Gastrocnemius medialis (tissue), 4 donors: ENCODE data around the gene FN3KRP. TPM values are rescaled to one million over a fixed set of nuclear protein-coding genes. Genes with fewer than 3 reads are reported as not detected.

Experiments
- ATAC-seq, 2 donors: fragments of 150-250 bp; one replicate each; pipeline ENCODE4 v1.9.1; 2016
- DNase-seq, 2 donors: peaks; one replicate each; pipeline ENCODE4 v3.0.0-alpha.2; 2019
- H3K27ac ChIP-seq, 4 donors: fragments of 200-600 bp; sonication (generic); 1 replicate in 1 of 4; 2 replicates in 3 of 4; pipeline ENCODE4 v1.5.1; 2016 to 2018; ENCODE audit warnings: mild to moderate bottlenecking in 2 of 4, moderate library complexity in 1 of 4
- H3K27me3 ChIP-seq, 3 donors: fragments of 200-600 bp; sonication (generic) in 2 of 3; 1 replicate in 1 of 3; 2 replicates in 2 of 3; pipeline versions ENCODE4 v1.5.1 to v1.6.0; 2016 to 2019; ENCODE audit warnings: mild to moderate bottlenecking in 1 of 3, moderate library complexity in 1 of 3
- H3K36me3 ChIP-seq, 2 donors: fragments of 200-600 bp; sonication (generic) in 1 of 2; one replicate each; pipeline ENCODE4 v1.5.1; 2017 to 2018
- H3K4me1 ChIP-seq, 2 donors: fragments of 200-600 bp; sonication (generic) in 1 of 2; one replicate each; pipeline ENCODE4 v1.5.1; 2016 to 2017; ENCODE audit warnings: mild to moderate bottlenecking in 2 of 2
- H3K4me3 ChIP-seq, 4 donors: fragments of 200-600 bp; sonication (generic) in 3 of 4; 1 replicate in 1 of 4; 2 replicates in 3 of 4; pipeline ENCODE4 v1.5.1; 2016 to 2019; ENCODE audit warnings: mild to moderate bottlenecking in 2 of 4
- H3K9me3 ChIP-seq, 3 donors: fragments of 200-600 bp; sonication (generic) in 2 of 3; 1 replicate in 1 of 3; 2 replicates in 2 of 3; pipeline ENCODE4 v1.5.1; 2016 to 2019
- POLR2A ChIP-seq, 2 donors: fragments of 450-650 bp; IDR thresholded peaks; one replicate each; pipeline ENCODE4 v1.6.1; 2017; ENCODE audit warnings: antibody characterized with exemption in 2 of 2, mild to moderate bottlenecking in 2 of 2, moderate library complexity in 2 of 2
- in situ Hi-C, 4 donors: fragments of 200-750 bp; cut with MboI; loops; one replicate each; pipeline versions ENCODE4 v1.15.0 to v1.8.0; 2017; ENCODE audit warnings: low sequenced_read_pairs in 4 of 4
- intact Hi-C: fragments of 100-400 bp; cut with DNase I; formaldehyde crosslinking; loops from one replicate; pipeline ENCODE4 v1.15.1; 2023; ENCODE audit warnings: low total_unique reads
- total RNA-seq, 4 donors: library from RNA; depleted of rRNA; stranded (reverse); fragments of >200 nt; gene quantifications; one replicate each; pipeline versions ENCODE4 v1.1.0 to v1.2.3, GENCODE V29; 2016
- TF ChIP-seq, protein P1 (sequence below), 5 experiments: fragments of 450-650 bp in 3 of 5; fragments of 200-600 bp in 2 of 5; sonication (generic) in 2 of 5; IDR thresholded peaks in 4 of 5; conservative IDR thresholded peaks in 1 of 5; 1 replicate in 4 of 5; 2 replicates in 1 of 5; pipeline ENCODE4 v1.5.1; 2016 to 2019; ENCODE audit warnings: antibody characterized with exemption in 5 of 5, mild to moderate bottlenecking in 3 of 5, moderate library complexity in 3 of 5

Gene FN3KRP
- total RNA-seq, 4 donors from 2014 or later, result 2.3 to 7.9 (median 3.9) TPM

DNA sequence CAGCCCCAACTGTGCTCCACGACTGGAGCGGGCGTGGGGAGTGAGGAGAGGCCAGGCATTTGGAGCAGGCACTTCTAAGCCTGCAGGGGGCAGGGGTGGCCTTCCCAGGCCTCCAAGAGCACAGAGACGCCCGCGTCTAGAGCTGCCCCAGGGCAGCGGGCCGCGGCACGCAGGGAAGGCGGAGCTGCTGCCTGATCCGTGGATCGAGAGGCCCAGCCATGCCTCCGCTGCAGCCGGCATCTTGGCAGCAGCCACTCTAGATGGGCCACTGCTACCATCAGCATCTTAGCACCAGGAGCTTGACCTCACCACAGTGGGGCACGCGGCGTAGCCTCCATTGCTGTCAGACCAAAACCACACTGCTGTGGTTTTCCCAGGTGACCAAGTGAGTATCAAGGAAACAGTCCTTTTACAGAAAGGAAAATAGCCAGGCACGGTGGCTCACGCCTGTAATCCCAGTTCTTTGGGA lies 47.8 kb upstream of the FN3KRP start:
- ATAC-seq (peak; percentile 65 to 71), DNase-seq (peak in 1 of 2 donors; percentile 45)
- H3K36me3 ChIP-seq, result no peaks in the 10 kb centered on the region
- intact Hi-C loops, result loop anchor here (1.0 kb wide), 1 partner anchor 107 kb away; no protein-coding TSS in a partner anchor
- H3K27ac ChIP-seq, result peak overlapping the region in 2 of 4 donors; percentile 45 to 55
- no peaks in the 10 kb centered on the region for H3K9me3 ChIP-seq
- peaks cover 5 to 8% of the 10 kb centered on the region in 2 donors for H3K4me1 ChIP-seq
- no peaks in the 10 kb centered on the region for H3K27me3 ChIP-seq
- in situ Hi-C loops, result loop anchor here in 2 of 4 donors (25.0 kb wide), 1 partner anchor 94 kb away; the partner anchor contains the start of gene TBCD (in 2 of the 2)
- TF ChIP-seq, protein P1, sequence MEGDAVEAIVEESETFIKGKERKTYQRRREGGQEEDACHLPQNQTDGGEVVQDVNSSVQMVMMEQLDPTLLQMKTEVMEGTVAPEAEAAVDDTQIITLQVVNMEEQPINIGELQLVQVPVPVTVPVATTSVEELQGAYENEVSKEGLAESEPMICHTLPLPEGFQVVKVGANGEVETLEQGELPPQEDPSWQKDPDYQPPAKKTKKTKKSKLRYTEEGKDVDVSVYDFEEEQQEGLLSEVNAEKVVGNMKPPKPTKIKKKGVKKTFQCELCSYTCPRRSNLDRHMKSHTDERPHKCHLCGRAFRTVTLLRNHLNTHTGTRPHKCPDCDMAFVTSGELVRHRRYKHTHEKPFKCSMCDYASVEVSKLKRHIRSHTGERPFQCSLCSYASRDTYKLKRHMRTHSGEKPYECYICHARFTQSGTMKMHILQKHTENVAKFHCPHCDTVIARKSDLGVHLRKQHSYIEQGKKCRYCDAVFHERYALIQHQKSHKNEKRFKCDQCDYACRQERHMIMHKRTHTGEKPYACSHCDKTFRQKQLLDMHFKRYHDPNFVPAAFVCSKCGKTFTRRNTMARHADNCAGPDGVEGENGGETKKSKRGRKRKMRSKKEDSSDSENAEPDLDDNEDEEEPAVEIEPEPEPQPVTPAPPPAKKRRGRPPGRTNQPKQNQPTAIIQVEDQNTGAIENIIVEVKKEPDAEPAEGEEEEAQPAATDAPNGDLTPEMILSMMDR (IDR thresholded peaks at IDR 0.05 in 4 of 5, conservative IDR thresholded peaks at IDR 0.05 in 1 of 5), result peak; percentile 34 to 69 (median 52)
- no peak for TF ChIP-seq POLR2A (IDR thresholded peaks at IDR 0.05)
- no peak overlapping the region for H3K4me3 ChIP-seq

DNA sequence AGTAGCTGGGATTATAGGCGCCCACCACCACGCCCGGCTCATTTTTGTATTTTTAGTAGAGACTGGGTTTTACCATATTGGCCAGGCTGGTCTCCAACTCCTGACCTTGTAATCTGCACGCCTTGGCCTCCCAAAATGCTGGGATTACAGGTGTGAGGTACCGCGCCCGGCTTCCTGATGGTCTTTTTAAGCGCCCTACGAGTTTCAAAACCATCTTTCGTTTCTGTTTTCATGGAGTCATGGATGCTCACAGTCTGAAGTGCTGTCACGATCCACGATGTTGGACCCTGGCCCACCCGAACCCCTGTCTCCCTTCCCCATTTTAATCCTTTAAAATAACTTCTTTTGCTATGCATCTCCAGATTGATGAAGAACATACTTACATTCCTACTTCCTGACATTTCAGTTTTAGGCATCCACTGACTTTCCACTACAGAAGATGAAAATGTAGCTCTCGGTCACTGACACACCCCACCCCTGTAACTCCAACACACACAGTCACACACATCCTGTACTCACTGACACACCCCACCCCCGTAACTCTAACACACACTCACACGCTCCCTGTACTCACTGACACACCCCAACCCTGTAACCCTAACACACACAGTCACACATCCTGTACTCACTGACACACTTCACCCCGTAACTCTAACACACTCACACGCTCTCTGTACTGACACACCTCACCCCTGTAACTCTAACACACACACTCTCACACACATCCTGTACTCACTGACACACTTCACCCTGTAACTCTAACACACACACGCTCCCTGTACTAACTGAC lies 45.6 kb upstream of the FN3KRP start:
- Histone ChIP-seq H3K36me3 (no peaks in the 10 kb centered on the region), H3K27me3 (no peaks in the 10 kb centered on the region), H3K27ac (peak overlapping the region; percentile 55 to 69 (median 66)), H3K9me3 (no peaks in the 10 kb centered on the region), H3K4me1 (peaks cover 5 to 12% of the 10 kb centered on the region in 2 donors), H3K4me3 (no peak overlapping the region)
- intact Hi-C loops (no loop called here), in situ Hi-C loops (loop anchor here in 2 of 4 donors (25.0 kb wide), 1 partner anchor 91 kb away; the partner anchor contains the start of gene TBCD (in 2 of the 2))
- DNase-seq (no peak), ATAC-seq (no peak)
- TF ChIP-seq, protein P1 (IDR thresholded peaks at IDR 0.05 in 4 of 5, conservative IDR thresholded peaks at IDR 0.05 in 1 of 5), result no peak
- no peak for TF ChIP-seq POLR2A (IDR thresholded peaks at IDR 0.05)

DNA sequence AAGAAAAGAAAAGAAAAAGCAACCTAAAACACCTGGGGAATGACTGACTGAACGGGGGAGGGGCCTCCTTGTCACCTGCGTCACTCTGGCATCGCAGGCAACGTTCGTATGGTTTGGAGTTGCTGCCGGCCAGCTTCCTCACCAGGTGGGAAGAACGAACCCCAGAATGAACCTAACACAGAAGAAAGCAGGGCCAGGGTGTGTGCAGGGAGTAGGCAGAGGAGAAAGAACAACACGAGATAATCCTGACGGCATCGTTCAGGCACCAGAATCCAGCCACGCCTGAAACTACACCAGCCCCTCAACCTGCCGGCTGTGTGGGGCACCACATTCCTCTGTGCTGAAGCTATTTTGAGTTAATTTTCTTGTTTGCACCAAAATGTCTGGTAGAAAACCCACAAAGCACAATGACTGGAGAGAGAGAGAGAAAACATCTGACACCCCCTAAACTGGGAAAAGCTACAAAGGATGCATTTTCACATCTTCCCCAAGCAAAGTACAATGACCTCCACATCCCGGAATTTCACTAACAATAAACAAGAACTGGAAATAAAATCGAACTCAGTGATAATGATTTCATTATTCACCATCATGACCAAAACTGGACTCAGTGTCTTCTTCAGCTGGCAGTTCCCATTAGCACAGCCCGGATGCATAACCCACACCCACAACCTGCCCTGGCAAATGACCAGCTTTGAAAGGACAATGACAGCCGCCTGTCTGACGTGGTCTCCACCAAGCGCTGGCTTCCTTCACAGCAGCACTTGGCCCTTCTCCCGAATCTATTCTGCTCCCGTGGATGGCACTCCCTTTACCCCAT lies 41.6 kb upstream of the FN3KRP start:
- Histone ChIP-seq H3K4me3 (no peak overlapping the region), H3K36me3 (no peaks in the 10 kb centered on the region), H3K27me3 (no peaks in the 10 kb centered on the region), H3K9me3 (no peaks in the 10 kb centered on the region), H3K4me1 (peaks cover 3 to 8% of the 10 kb centered on the region in 2 donors), H3K27ac (peak overlapping the region in 1 of 4 donors; percentile 8)
- DNase-seq, result no peak
- in situ Hi-C loops (loop anchor here in 2 of 4 donors (25.0 kb wide), 1 partner anchor 87 kb away; the partner anchor contains the start of gene TBCD (in 2 of the 2)), intact Hi-C loops (no loop called here)
- TF ChIP-seq, protein P1 (IDR thresholded peaks at IDR 0.05 in 4 of 5, conservative IDR thresholded peaks at IDR 0.05 in 1 of 5), result no peak
- TF ChIP-seq POLR2A (IDR thresholded peaks at IDR 0.05), result no peak
- ATAC-seq, result peak in 1 of 2 donors; percentile 15

DNA sequence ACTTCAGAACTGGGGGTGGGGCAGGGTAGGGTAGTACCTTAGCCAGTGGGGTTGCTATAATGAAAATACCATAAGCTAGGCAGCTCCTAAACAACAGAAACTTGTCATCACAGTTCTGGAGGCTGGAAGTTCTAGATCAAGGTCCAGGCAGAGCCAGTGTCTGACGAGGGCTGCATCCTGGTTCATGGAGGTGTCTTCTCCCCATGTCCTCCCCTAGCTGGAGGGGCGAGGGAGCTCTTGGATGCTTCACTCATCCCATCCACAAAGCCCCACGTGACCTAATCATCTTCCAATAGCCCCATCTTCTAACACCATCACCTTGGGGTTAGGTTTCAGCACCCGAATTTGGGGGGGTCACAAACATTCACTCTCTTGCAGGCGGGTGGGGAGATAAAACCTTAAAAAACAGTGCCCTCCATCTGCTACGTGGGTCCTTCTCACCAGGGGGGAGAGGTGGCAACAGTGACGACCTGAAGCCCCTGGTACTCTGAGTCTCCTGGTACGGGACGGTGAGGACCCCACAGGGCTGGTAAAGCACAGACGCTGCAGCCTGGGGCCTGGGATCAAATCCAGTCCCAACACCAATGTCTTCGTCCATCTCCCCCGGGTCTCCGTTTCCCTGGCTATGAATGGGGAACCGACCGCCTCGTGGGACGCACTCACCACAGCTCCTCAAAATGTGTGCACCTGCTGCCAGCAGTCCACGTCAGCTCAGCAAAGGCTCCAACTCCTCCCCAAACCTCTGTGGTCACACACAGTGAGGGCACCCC lies 40.8 kb upstream of the FN3KRP start:
- DNase-seq (no peak), ATAC-seq (no peak)
- intact Hi-C loops (no loop called here), in situ Hi-C loops (no loop called here)
- H3K9me3 ChIP-seq, result no peaks in the 10 kb centered on the region
- H3K27me3 ChIP-seq, result no peaks in the 10 kb centered on the region
- TF ChIP-seq, protein P1 (IDR thresholded peaks at IDR 0.05 in 4 of 5, conservative IDR thresholded peaks at IDR 0.05 in 1 of 5), result no peak
- TF ChIP-seq POLR2A (IDR thresholded peaks at IDR 0.05), result no peak
- peak overlapping the region in 1 of 4 donors; percentile 25 for H3K27ac ChIP-seq
- peaks cover 3 to 8% of the 10 kb centered on the region in 2 donors for H3K4me1 ChIP-seq
- no peaks in the 10 kb centered on the region for H3K36me3 ChIP-seq
- no peak overlapping the region for H3K4me3 ChIP-seq
